ENCODE data around the gene IL36G.

Gene IL36G

DNA sequence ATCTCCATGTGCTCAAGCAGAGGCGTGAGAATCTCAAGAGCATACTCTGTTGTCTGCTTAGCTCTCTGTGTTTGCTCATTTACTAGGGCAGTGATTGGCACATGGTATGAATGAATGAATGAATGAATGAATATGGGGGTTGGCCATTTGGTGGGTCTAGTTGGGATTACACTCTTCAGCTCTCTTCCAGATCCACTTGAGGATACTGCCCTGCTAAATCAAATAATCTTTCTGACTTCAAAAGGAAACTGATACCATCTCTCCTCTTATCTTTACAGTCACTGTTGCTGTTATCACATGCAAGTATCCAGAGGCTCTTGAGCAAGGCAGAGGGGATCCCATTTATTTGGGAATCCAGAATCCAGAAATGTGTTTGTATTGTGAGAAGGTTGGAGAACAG, 1.9 kb downstream of the IL36G start:
- H3K9ac ChIP-seq (ENCODE audit: low read length), result no peak overlapping the region
- H3K4me1 ChIP-seq (ENCODE audit: insufficient read depth, low read length), result no peaks in the 10 kb centered on the region
- H3K27me3 ChIP-seq (ENCODE audit: control insufficient read depth in 1 of 2, insufficient read depth in 2 of 2, low read length in 2 of 2), result no peaks in the 10 kb centered on the region
- H3K36me3 ChIP-seq (ENCODE audit: insufficient read depth, low read length), result no peaks in the 10 kb centered on the region
- H3K27ac ChIP-seq (ENCODE audit: low read depth, low read length), result no peak overlapping the region
- H3K9me3 ChIP-seq (ENCODE audit: low read length), result no peaks in the 10 kb centered on the region
- no peak overlapping the region for H3K4me3 ChIP-seq (ENCODE audit: low read depth in 1 of 2, low read length in 2 of 2)

GRCh38 chr2:112980537-112980936, 2.7 kb downstream of the IL36G start:
- Histone ChIP-seq H3K27ac (ENCODE audit: low read depth, low read length) (no peak overlapping the region), H3K4me3 (ENCODE audit: low read depth in 1 of 2, low read length in 2 of 2) (no peak overlapping the region), H3K27me3 (ENCODE audit: control insufficient read depth in 1 of 2, insufficient read depth in 2 of 2, low read length in 2 of 2) (no peaks in the 10 kb centered on the region), H3K4me1 (ENCODE audit: insufficient read depth, low read length) (no peaks in the 10 kb centered on the region), H3K9ac (ENCODE audit: low read length) (no peak overlapping the region), H3K9me3 (ENCODE audit: low read length) (no peaks in the 10 kb centered on the region), H3K36me3 (ENCODE audit: insufficient read depth, low read length) (no peaks in the 10 kb centered on the region)

DNA sequence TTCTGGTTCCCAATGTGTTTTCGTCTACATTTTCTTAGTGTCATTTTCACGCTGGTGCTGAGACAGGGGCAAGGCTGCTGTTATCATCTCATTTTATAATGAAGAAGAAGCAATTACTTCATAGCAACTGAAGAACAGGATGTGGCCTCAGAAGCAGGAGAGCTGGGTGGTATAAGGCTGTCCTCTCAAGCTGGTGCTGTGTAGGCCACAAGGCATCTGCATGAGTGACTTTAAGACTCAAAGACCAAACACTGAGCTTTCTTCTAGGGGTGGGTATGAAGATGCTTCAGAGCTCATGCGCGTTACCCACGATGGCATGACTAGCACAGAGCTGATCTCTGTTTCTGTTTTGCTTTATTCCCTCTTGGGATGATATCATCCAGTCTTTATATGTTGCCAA, 7.3 kb downstream of the IL36G start:
- Histone ChIP-seq H3K4me1 (ENCODE audit: insufficient read depth, low read length) (no peaks in the 10 kb centered on the region), H3K27me3 (ENCODE audit: control insufficient read depth in 1 of 2, insufficient read depth in 2 of 2, low read length in 2 of 2) (no peaks in the 10 kb centered on the region), H3K36me3 (ENCODE audit: insufficient read depth, low read length) (no peaks in the 10 kb centered on the region), H3K9ac (ENCODE audit: low read length) (no peak overlapping the region), H3K9me3 (ENCODE audit: low read length) (no peaks in the 10 kb centered on the region), H3K4me3 (ENCODE audit: low read depth in 1 of 2, low read length in 2 of 2) (no peak overlapping the region), H3K27ac (ENCODE audit: low read depth, low read length) (no peak overlapping the region)

DNA sequence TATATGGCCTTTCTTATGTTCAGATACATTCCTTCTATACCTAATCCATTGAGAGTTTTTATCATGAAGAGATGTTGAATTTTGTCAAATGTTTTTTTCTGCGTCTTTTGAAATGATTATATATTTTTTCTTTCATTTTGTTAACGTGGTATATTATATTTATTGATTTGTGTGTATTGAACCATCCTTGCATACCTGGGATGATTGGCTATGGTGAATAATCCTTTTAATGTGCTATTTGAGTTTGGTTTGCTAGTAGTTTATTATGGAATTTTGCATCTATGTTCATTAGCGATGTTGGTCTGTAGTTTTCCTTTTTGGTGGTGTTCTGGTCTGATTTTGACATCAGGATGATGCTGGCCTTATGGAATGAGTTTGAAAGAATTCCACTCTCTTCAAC, 11.8 kb downstream of the IL36G start:
- Histone ChIP-seq H3K27me3 (ENCODE audit: control insufficient read depth in 1 of 2, insufficient read depth in 2 of 2, low read length in 2 of 2) (no peaks in the 10 kb centered on the region), H3K36me3 (ENCODE audit: insufficient read depth, low read length) (no peaks in the 10 kb centered on the region), H3K27ac (ENCODE audit: low read depth, low read length) (no peak overlapping the region), H3K9me3 (ENCODE audit: low read length) (peaks cover 10% of the 10 kb centered on the region), H3K4me3 (ENCODE audit: low read depth in 1 of 2, low read length in 2 of 2) (no peak overlapping the region), H3K9ac (ENCODE audit: low read length) (no peak overlapping the region), H3K4me1 (ENCODE audit: insufficient read depth, low read length) (no peaks in the 10 kb centered on the region)

GRCh38 chr2:112993831-112994230, 16.0 kb downstream of the IL36G start:
- Histone ChIP-seq H3K27me3 (ENCODE audit: control insufficient read depth in 1 of 2, insufficient read depth in 2 of 2, low read length in 2 of 2) (no peaks in the 10 kb centered on the region), H3K36me3 (ENCODE audit: insufficient read depth, low read length) (no peaks in the 10 kb centered on the region), H3K4me3 (ENCODE audit: low read depth in 1 of 2, low read length in 2 of 2) (no peak overlapping the region), H3K9me3 (ENCODE audit: low read length) (peaks cover 10% of the 10 kb centered on the region), H3K27ac (ENCODE audit: low read depth, low read length) (no peak overlapping the region), H3K4me1 (ENCODE audit: insufficient read depth, low read length) (no peaks in the 10 kb centered on the region), H3K9ac (ENCODE audit: low read length) (no peak overlapping the region)

DNA sequence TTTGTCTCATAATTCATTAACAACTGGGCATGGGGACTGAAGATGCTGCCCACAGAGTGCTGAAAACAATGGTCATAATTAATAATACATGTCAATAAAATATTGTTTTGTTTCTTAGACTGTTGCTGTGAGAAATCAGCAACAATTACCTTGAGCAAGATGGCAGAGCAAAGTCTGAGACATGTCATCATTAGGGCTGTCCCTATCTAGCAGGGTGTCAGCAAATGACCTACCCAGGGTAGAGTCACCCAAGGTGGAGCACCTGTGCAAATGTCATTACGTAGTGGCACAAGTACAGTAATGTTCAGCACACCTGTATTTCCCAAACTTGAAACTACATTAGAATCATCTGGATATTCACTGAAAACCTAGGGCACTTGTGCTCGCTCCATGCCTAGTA, 16.8 kb downstream of the IL36G start:
- Histone ChIP-seq H3K9me3 (ENCODE audit: low read length) (peaks cover 10% of the 10 kb centered on the region), H3K4me3 (ENCODE audit: low read depth in 1 of 2, low read length in 2 of 2) (no peak overlapping the region), H3K9ac (ENCODE audit: low read length) (no peak overlapping the region), H3K36me3 (ENCODE audit: insufficient read depth, low read length) (no peaks in the 10 kb centered on the region), H3K4me1 (ENCODE audit: insufficient read depth, low read length) (no peaks in the 10 kb centered on the region), H3K27me3 (ENCODE audit: control insufficient read depth in 1 of 2, insufficient read depth in 2 of 2, low read length in 2 of 2) (no peaks in the 10 kb centered on the region), H3K27ac (ENCODE audit: low read depth, low read length) (no peak overlapping the region)

DNA sequence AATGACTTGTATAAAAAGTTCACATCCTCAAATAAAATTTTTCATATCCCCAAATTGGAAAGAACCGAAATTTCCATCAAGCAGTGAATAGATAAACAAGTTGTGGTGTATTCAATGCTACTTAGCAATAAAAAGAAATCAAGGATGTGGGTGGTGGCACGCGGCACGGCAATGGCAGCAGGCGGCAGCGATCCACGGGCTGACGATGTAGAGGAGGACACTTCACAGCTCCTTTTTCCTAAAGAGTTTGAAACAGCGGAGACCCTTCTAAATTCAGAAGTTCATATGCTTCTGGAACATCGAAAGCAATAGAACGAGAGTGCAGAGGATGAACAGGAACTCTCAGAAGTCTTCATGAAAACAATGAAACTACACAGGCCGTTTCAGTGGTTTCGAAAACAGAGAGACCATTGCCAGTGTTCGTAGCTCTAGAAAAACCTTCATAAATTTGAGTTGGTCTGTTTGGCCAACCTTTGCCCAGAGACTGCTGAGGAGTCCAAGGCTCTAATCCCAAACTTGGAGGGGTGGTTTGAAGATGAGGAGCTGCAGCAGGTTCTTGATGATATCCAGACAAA, 17.6 kb downstream of the IL36G start:
- Histone ChIP-seq H3K4me1 (ENCODE audit: insufficient read depth, low read length) (no peaks in the 10 kb centered on the region), H3K9ac (ENCODE audit: low read length) (no peak overlapping the region), H3K9me3 (ENCODE audit: low read length) (peaks cover 10% of the 10 kb centered on the region), H3K27ac (ENCODE audit: low read depth, low read length) (no peak overlapping the region), H3K4me3 (ENCODE audit: low read depth in 1 of 2, low read length in 2 of 2) (no peak overlapping the region), H3K27me3 (ENCODE audit: control insufficient read depth in 1 of 2, insufficient read depth in 2 of 2, low read length in 2 of 2) (no peaks in the 10 kb centered on the region), H3K36me3 (ENCODE audit: insufficient read depth, low read length) (no peaks in the 10 kb centered on the region)

- Histone ChIP-seq H3K9ac (ENCODE audit: low read length) (no peak overlapping the region), H3K36me3 (ENCODE audit: insufficient read depth, low read length) (no peaks in the 10 kb centered on the region), H3K4me3 (ENCODE audit: low read depth in 1 of 2, low read length in 2 of 2) (no peak overlapping the region), H3K27ac (ENCODE audit: low read depth, low read length) (no peak overlapping the region), H3K9me3 (ENCODE audit: low read length) (peaks cover 10% of the 10 kb centered on the region), H3K27me3 (ENCODE audit: control insufficient read depth in 1 of 2, insufficient read depth in 2 of 2, low read length in 2 of 2) (no peaks in the 10 kb centered on the region), H3K4me1 (ENCODE audit: insufficient read depth, low read length) (no peaks in the 10 kb centered on the region)
Measured at GRCh38 chr2:112996635-112997034, 18.8 kb downstream of the IL36G start.

- Histone ChIP-seq H3K27ac (ENCODE audit: low read depth, low read length) (no peak overlapping the region), H3K4me1 (ENCODE audit: insufficient read depth, low read length) (no peaks in the 10 kb centered on the region), H3K36me3 (ENCODE audit: insufficient read depth, low read length) (no peaks in the 10 kb centered on the region), H3K4me3 (ENCODE audit: low read depth in 1 of 2, low read length in 2 of 2) (no peak overlapping the region), H3K9ac (ENCODE audit: low read length) (no peak overlapping the region), H3K9me3 (ENCODE audit: low read length) (peaks cover 6% of the 10 kb centered on the region), H3K27me3 (ENCODE audit: control insufficient read depth in 1 of 2, insufficient read depth in 2 of 2, low read length in 2 of 2) (no peaks in the 10 kb centered on the region)
Measured at GRCh38 chr2:112997151-112997550, 19.3 kb downstream of the IL36G start.

DNA sequence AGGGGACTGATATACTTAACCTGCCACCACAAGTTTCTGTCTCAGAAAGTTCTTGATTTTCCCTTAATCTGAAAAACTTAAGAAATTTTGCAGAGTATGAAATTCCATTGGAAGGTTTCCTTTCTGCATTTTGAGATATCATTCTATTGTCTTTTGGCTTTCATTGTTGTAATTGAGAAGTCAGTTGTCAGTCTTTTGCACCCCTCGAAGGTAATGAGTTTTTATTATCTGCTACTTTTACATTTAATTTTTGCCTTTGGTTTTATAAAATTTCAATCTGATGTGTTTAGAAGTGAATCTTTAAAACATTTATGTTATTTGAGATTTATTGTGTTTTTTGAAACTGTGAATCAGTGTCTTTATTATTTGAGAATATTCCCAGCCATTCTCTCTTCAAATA, 22.6 kb downstream of the IL36G start:
- no peaks in the 10 kb centered on the region for H3K4me1 ChIP-seq (ENCODE audit: insufficient read depth, low read length)
- H3K27ac ChIP-seq (ENCODE audit: low read depth, low read length), result no peak overlapping the region
- H3K4me3 ChIP-seq (ENCODE audit: low read depth in 1 of 2, low read length in 2 of 2), result no peak overlapping the region
- H3K27me3 ChIP-seq (ENCODE audit: control insufficient read depth in 1 of 2, insufficient read depth in 2 of 2, low read length in 2 of 2), result no peaks in the 10 kb centered on the region
- no peak overlapping the region for H3K9ac ChIP-seq (ENCODE audit: low read length)
- H3K9me3 ChIP-seq (ENCODE audit: low read length), result no peaks in the 10 kb centered on the region
- no peaks in the 10 kb centered on the region for H3K36me3 ChIP-seq (ENCODE audit: insufficient read depth, low read length)

- H3K27me3 ChIP-seq (ENCODE audit: control insufficient read depth in 1 of 2, insufficient read depth in 2 of 2, low read length in 2 of 2), result no peaks in the 10 kb centered on the region
- H3K9me3 ChIP-seq (ENCODE audit: low read length), result no peaks in the 10 kb centered on the region
- no peak overlapping the region for H3K9ac ChIP-seq (ENCODE audit: low read length)
- H3K36me3 ChIP-seq (ENCODE audit: insufficient read depth, low read length), result no peaks in the 10 kb centered on the region
- H3K27ac ChIP-seq (ENCODE audit: low read depth, low read length), result no peak overlapping the region
- no peaks in the 10 kb centered on the region for H3K4me1 ChIP-seq (ENCODE audit: insufficient read depth, low read length)
- H3K4me3 ChIP-seq (ENCODE audit: low read depth in 1 of 2, low read length in 2 of 2), result no peak overlapping the region
Measured at GRCh38 chr2:113002677-113003076, 24.9 kb downstream of the IL36G start.

DNA sequence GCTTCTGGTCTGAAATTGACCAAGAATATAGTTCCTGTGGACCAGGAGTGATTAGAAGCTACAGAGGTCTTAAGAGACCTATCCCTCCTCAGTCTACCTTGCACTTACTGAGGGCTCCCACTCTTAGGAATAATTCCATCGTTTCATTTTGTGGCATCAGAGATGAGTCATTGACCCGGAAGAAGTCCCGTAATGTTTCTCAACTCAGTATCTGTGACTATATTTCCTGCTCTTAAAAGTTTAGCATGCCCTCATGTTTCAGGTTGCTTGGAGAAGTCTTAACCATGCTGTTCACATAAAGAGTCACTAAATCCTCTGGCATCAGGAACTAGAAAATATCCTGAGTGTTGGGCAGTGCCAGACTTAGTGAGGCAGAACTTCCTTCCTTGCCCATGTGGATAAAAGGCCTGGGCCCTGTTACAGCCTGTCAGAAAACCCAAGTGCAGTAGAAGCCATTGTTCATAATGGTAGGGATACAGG, 27.3 kb downstream of the IL36G start, which contains the start of gene IL36A:
TSS of gene IL36A (plus strand) at position 430 of the 480 bp plus-strand sequence. CDS start 413 bp downstream, outside the sequence.
- Histone ChIP-seq H3K27ac (ENCODE audit: low read depth, low read length) (no peak within 1 kb of the TSS), H3K9ac (ENCODE audit: low read length) (no peak within 1 kb of the TSS), H3K4me3 (ENCODE audit: low read depth in 1 of 2, low read length in 2 of 2) (no peak within 1 kb of the TSS), H3K27me3 (ENCODE audit: control insufficient read depth in 1 of 2, insufficient read depth in 2 of 2, low read length in 2 of 2) (no peaks in the 10 kb centered on the region), H3K36me3 (ENCODE audit: insufficient read depth, low read length) (no peaks in the 10 kb centered on the region), H3K4me1 (ENCODE audit: insufficient read depth, low read length) (no peaks in the 10 kb centered on the region), H3K9me3 (ENCODE audit: low read length) (no peaks in the 10 kb centered on the region)

Measured in muscle layer of colon (tissue), 2 donors.